Cardiac muscle cell (in vitro differentiated cells and primary cell): Measurements from ENCODE around the gene FITM1. TPM values are rescaled to one million over a fixed set of nuclear protein-coding genes. Genes with fewer than 3 reads are reported as not detected.

ENCODE experiments used
- DNase-seq, 2 donors: peaks; one replicate each; pipeline versions ENCODE4 v3.0.0 to v3.0.0-alpha.2; 2010 to 2017; ENCODE audit warnings: low read depth in 1 of 2, low spot score in 1 of 2
- H3K27ac ChIP-seq: fragments of 200-600 bp; sonication (generic); 2 replicates; pipeline ENCODE4 v1.5.1; 2016
- H3K27me3 ChIP-seq: fragments of 200-600 bp; sonication (generic); 2 replicates; pipeline ENCODE4 v1.6.0; 2016; ENCODE audit warnings: control low read depth
- H3K36me3 ChIP-seq: fragments of 200-600 bp; sonication (generic); 2 replicates; pipeline ENCODE4 v1.5.1; 2016; ENCODE audit warnings: control low read depth
- H3K4me1 ChIP-seq: fragments of 200-600 bp; sonication (generic); 2 replicates; pipeline ENCODE4 v1.8.1; 2017; ENCODE audit warnings: low read depth, mild to moderate bottlenecking, mixed run types
- H3K4me3 ChIP-seq: fragments of 200-600 bp; sonication (generic); 2 replicates; pipeline ENCODE4 v1.5.1; 2016; ENCODE audit warnings: mild to moderate bottlenecking
- H3K9me3 ChIP-seq: fragments of 200-600 bp; sonication (generic); 2 replicates; pipeline ENCODE4 v1.5.1; 2017; ENCODE audit warnings: low read depth, mild to moderate bottlenecking, control low read depth
- polyA plus RNA-seq: library from polyadenylated mRNA; unstranded; fragments of >200 nt; fragmentation: Nextera tagmentation; extraction: Ambion mirVana; gene quantifications from 2 replicates; pipeline ENCODE4 v1.2.1, GENCODE V29; 2016
- total RNA-seq: library from RNA; depleted of rRNA; stranded (reverse); fragments of >200 nt; gene quantifications from 2 replicates; pipeline ENCODE4 v1.2.3, GENCODE V29; 2016
- TF ChIP-seq, protein P1 (sequence below): IDR thresholded peaks from 2 replicates; pipeline ENCODE4 v1.5.1; 2012; ENCODE audit warnings: low read depth, mild to moderate bottlenecking, low read length

Gene FITM1
- total and polyA plus RNA-seq, 2 experiments from 2014 or later, result 124 to 209 TPM

DNA sequence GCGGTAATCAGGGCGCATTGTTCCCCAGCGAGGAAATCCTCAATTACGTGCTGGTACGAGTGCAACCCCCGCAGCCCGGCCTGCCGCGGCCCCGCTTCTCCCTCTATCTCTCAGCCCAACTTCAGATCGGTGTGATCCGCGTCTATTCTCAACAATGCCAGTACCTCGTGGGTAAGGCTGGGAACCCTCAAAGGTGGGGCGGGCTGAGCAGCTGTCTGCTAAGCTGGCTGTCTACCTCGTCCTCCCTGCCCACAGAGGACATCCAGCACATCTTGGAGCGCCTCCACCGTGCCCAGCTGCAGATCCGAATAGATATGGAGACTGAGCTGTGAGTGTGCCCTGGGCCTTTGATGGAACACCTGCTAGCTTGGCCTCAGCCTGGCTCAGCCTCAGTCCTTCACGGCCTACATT, 42.4 kb downstream of the FITM1 start:
- H3K27ac ChIP-seq, result no peak overlapping the region
- H3K4me1 ChIP-seq, result no peaks in the 10 kb centered on the region
- no peaks in the 10 kb centered on the region for H3K36me3 ChIP-seq
- DNase-seq, result no peak
- H3K4me3 ChIP-seq, result no peak overlapping the region
- H3K27me3 ChIP-seq, result no peaks in the 10 kb centered on the region
- TF ChIP-seq, protein P1, sequence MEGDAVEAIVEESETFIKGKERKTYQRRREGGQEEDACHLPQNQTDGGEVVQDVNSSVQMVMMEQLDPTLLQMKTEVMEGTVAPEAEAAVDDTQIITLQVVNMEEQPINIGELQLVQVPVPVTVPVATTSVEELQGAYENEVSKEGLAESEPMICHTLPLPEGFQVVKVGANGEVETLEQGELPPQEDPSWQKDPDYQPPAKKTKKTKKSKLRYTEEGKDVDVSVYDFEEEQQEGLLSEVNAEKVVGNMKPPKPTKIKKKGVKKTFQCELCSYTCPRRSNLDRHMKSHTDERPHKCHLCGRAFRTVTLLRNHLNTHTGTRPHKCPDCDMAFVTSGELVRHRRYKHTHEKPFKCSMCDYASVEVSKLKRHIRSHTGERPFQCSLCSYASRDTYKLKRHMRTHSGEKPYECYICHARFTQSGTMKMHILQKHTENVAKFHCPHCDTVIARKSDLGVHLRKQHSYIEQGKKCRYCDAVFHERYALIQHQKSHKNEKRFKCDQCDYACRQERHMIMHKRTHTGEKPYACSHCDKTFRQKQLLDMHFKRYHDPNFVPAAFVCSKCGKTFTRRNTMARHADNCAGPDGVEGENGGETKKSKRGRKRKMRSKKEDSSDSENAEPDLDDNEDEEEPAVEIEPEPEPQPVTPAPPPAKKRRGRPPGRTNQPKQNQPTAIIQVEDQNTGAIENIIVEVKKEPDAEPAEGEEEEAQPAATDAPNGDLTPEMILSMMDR, result no peak
- H3K9me3 ChIP-seq, result no peaks in the 10 kb centered on the region

- Histone ChIP-seq H3K4me1 (no peaks in the 10 kb centered on the region), H3K4me3 (no peak overlapping the region), H3K9me3 (no peaks in the 10 kb centered on the region), H3K27ac (no peak overlapping the region), H3K36me3 (peaks cover 2% of the 10 kb centered on the region), H3K27me3 (no peaks in the 10 kb centered on the region)
- DNase-seq, result no peak
- TF ChIP-seq, protein P1, result no peak
Observed at GRCh38 chr14:24176599-24176998, 46.1 kb downstream of the FITM1 start.

- peaks cover 3% of the 10 kb centered on the region for H3K36me3 ChIP-seq
- H3K4me1 ChIP-seq, result no peaks in the 10 kb centered on the region
- H3K9me3 ChIP-seq, result no peaks in the 10 kb centered on the region
- H3K4me3 ChIP-seq, result no peak overlapping the region
- no peaks in the 10 kb centered on the region for H3K27me3 ChIP-seq
- TF ChIP-seq, protein P1, result no peak
- DNase-seq, result no peak
- H3K27ac ChIP-seq, result no peak overlapping the region
Observed at GRCh38 chr14:24177041-24177825, 46.8 kb downstream of the FITM1 start.

GRCh38 chr14:24177891-24178290, 47.4 kb downstream of the FITM1 start:
- no peak for DNase-seq
- TF ChIP-seq, protein P1, result no peak
- no peak overlapping the region for H3K27ac ChIP-seq
- no peaks in the 10 kb centered on the region for H3K27me3 ChIP-seq
- H3K4me3 ChIP-seq, result no peak overlapping the region
- no peaks in the 10 kb centered on the region for H3K4me1 ChIP-seq
- peaks cover 5% of the 10 kb centered on the region for H3K36me3 ChIP-seq
- no peaks in the 10 kb centered on the region for H3K9me3 ChIP-seq

DNA sequence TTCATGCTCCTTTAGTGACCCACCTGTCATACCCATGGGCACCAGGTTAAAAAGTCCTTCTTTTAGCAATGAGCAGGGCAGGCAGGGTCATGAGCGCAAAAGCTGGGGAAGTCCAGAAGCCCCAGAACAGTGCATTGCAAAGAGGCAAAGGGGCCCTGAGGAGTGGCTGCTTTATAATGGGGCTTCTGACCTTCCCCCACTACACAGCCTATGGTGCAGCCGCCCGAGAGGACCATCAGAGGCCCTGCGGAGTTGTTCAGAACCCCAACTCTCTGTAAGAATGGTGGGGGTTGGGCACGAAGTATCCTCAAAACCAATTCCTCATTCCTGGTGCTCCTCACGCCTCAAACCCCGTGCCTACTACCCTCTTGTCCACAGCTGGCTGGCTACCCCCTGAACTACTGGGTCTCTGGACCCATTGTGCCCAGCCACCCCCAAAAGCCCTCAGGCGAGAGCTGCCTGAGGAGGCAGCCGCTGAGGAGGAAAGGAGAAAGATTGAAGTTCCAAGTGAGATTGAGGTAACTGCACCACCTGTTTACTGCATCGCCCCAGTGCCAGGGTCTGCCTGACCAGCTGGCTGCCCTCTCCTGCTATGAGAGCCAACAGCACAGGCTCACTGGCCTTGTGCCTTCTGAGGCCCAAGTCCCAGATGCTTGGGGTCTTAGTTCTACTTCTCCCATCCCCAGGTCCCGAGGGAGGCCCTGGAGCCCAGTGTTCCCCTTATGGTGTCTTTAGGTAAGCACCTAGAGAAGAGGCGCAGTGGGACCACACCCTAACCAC, 48.1 kb downstream of the FITM1 start:
- no peaks in the 10 kb centered on the region for H3K9me3 ChIP-seq
- TF ChIP-seq, protein P1, result no peak
- peaks cover 11% of the 10 kb centered on the region for H3K36me3 ChIP-seq
- H3K4me1 ChIP-seq, result no peaks in the 10 kb centered on the region
- no peak overlapping the region for H3K4me3 ChIP-seq
- H3K27me3 ChIP-seq, result no peaks in the 10 kb centered on the region
- DNase-seq, result no peak
- no peak overlapping the region for H3K27ac ChIP-seq
